Vagina (tissue), 2 donors: ENCODE data around the gene ST3GAL6. TPM values are rescaled to one million over a fixed set of nuclear protein-coding genes. Genes with fewer than 3 reads are reported as not detected.

Experiments used
- DNase-seq, 2 donors: peaks; one replicate each; pipeline ENCODE4 v3.0.0-alpha.2; 2017; ENCODE audit errors: extremely low spot score in 2 of 2
- H3K27ac ChIP-seq: fragments of 200-600 bp; sonication (generic); one replicate; pipeline ENCODE4 v1.5.1; 2019
- H3K27me3 ChIP-seq: fragments of 200-600 bp; sonication (generic); one replicate; pipeline ENCODE4 v1.5.1; 2019
- H3K36me3 ChIP-seq, 2 donors: fragments of 200-600 bp; sonication (generic); one replicate each; pipeline ENCODE4 v1.5.1; 2017 to 2019
- H3K4me1 ChIP-seq: fragments of 200-600 bp; sonication (generic); one replicate; pipeline ENCODE4 v1.5.1; 2019
- H3K4me3 ChIP-seq, 2 donors: fragments of 200-600 bp; sonication (generic); 1 replicate in 1 of 2; 2 replicates in 1 of 2; pipeline ENCODE4 v1.5.1; 2016 to 2019
- H3K9me3 ChIP-seq: fragments of 200-600 bp; sonication (generic); one replicate; pipeline ENCODE4 v1.5.1; 2019
- POLR2A ChIP-seq, 2 donors: fragments of 450-650 bp; IDR thresholded peaks; one replicate each; pipeline ENCODE4 v1.6.1; 2017; ENCODE audit warnings: antibody characterized with exemption in 2 of 2, mild to moderate bottlenecking in 2 of 2, moderate library complexity in 2 of 2
- POLR2AphosphoS5 ChIP-seq, 2 donors: sonication (generic); formaldehyde crosslinking; IDR thresholded peaks; one replicate each; pipeline ENCODE4 v1.9.0; 2017; ENCODE audit warnings: antibody characterized with exemption in 2 of 2, mild to moderate bottlenecking in 2 of 2, low read depth in 1 of 2; ENCODE audit not compliant: insufficient read depth in 1 of 2
- intact Hi-C: fragments of 100-400 bp; cut with DNase I; formaldehyde crosslinking; loops from one replicate; pipeline ENCODE4 v1.15.1; 2023
- total RNA-seq: library from RNA; depleted of rRNA; stranded (reverse); fragments of >200 nt; gene quantifications from one replicate; pipeline ENCODE4 v1.2.3, GENCODE V29; 2016
- TF ChIP-seq, protein P1 (sequence below), 3 experiments: fragments of 450-650 bp in 2 of 3; fragments of 200-600 bp in 1 of 3; sonication (generic) in 1 of 3; IDR thresholded peaks; one replicate each; pipeline ENCODE4 v1.5.1; 2017 to 2019; ENCODE audit warnings: antibody characterized with exemption in 3 of 3, mild to moderate bottlenecking in 2 of 3, moderate library complexity in 2 of 3

Gene ST3GAL6
- total RNA-seq, 1 donor from 2014 or later: 1.7 TPM

GRCh38 chr3:98730338-98730737 is 32.8 kb upstream of the ST3GAL6 start:
- no peaks in the 10 kb centered on the region for H3K9me3 ChIP-seq
- H3K27me3 ChIP-seq: no peaks in the 10 kb centered on the region
- H3K27ac ChIP-seq: no peak overlapping the region
- H3K4me3 ChIP-seq: no peak overlapping the region
- no peak for DNase-seq
- TF ChIP-seq POLR2AphosphoS5 (IDR thresholded peaks at IDR 0.05; ENCODE audit: insufficient read depth in 1 of 2, low read depth in 1 of 2) (no peak), POLR2A (IDR thresholded peaks at IDR 0.05) (no peak)
- TF ChIP-seq, protein P1, sequence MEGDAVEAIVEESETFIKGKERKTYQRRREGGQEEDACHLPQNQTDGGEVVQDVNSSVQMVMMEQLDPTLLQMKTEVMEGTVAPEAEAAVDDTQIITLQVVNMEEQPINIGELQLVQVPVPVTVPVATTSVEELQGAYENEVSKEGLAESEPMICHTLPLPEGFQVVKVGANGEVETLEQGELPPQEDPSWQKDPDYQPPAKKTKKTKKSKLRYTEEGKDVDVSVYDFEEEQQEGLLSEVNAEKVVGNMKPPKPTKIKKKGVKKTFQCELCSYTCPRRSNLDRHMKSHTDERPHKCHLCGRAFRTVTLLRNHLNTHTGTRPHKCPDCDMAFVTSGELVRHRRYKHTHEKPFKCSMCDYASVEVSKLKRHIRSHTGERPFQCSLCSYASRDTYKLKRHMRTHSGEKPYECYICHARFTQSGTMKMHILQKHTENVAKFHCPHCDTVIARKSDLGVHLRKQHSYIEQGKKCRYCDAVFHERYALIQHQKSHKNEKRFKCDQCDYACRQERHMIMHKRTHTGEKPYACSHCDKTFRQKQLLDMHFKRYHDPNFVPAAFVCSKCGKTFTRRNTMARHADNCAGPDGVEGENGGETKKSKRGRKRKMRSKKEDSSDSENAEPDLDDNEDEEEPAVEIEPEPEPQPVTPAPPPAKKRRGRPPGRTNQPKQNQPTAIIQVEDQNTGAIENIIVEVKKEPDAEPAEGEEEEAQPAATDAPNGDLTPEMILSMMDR (IDR thresholded peaks at IDR 0.05): no peak
- no peaks in the 10 kb centered on the region for H3K36me3 ChIP-seq
- intact Hi-C loops: no loop called here
- H3K4me1 ChIP-seq: peaks cover 6% of the 10 kb centered on the region

DNA sequence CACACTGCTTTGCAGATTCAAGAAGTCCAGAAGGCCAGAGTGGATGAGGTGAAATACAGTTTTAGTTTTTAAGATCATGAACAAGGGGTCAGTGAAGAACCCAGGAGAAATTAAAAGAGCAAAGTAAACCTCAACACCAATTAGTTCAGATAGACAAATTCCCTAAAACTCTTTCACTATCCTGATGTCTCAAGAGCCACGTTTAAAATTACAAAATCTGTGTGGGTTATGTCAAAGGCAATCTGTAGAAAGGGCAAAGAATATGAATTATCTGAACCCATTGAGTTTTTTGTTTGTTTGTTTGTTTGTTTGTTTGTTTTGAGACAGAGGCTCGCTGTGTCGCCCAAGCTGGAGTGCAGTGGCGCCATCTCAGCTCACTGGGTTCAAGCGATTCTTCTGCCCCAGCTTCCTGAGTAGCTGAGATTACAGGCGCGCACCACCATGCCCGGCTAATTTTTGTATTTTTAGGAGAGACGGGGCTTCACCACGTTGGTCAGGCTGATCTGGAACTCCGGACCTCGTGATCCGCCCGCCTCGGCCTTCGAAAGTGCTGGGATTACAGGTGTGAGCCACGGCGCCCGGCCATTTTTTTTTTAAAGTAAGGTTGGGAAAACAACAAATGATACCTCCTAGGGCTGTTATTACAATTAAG is 32.1 kb upstream of the ST3GAL6 start:
- H3K4me3 ChIP-seq: no peak overlapping the region
- no peak for TF ChIP-seq POLR2A (IDR thresholded peaks at IDR 0.05)
- TF ChIP-seq, protein P1 (IDR thresholded peaks at IDR 0.05): no peak
- no peak overlapping the region for H3K27ac ChIP-seq
- peaks cover 6% of the 10 kb centered on the region for H3K4me1 ChIP-seq
- H3K36me3 ChIP-seq: no peaks in the 10 kb centered on the region
- DNase-seq: no peak
- H3K27me3 ChIP-seq: no peaks in the 10 kb centered on the region
- intact Hi-C loops: no loop called here
- no peaks in the 10 kb centered on the region for H3K9me3 ChIP-seq

- Histone ChIP-seq H3K27ac (peak overlapping the region; percentile 76), H3K36me3 (no peaks in the 10 kb centered on the region), H3K4me3 (peak overlapping the region; percentile 77 to 78), H3K9me3 (no peaks in the 10 kb centered on the region), H3K27me3 (no peaks in the 10 kb centered on the region), H3K4me1 (peaks cover 6% of the 10 kb centered on the region)
- TF ChIP-seq POLR2A (IDR thresholded peaks at IDR 0.05): no peak
- TF ChIP-seq, protein P1 (IDR thresholded peaks at IDR 0.05): no peak
- TF ChIP-seq POLR2AphosphoS5 (IDR thresholded peaks at IDR 0.05; ENCODE audit: insufficient read depth in 1 of 2, low read depth in 1 of 2): no peak
- no peak for DNase-seq
- intact Hi-C loops: no loop called here
Measured at GRCh38 chr3:98731720-98732285, 31.3 kb upstream of the ST3GAL6 start.

DNA sequence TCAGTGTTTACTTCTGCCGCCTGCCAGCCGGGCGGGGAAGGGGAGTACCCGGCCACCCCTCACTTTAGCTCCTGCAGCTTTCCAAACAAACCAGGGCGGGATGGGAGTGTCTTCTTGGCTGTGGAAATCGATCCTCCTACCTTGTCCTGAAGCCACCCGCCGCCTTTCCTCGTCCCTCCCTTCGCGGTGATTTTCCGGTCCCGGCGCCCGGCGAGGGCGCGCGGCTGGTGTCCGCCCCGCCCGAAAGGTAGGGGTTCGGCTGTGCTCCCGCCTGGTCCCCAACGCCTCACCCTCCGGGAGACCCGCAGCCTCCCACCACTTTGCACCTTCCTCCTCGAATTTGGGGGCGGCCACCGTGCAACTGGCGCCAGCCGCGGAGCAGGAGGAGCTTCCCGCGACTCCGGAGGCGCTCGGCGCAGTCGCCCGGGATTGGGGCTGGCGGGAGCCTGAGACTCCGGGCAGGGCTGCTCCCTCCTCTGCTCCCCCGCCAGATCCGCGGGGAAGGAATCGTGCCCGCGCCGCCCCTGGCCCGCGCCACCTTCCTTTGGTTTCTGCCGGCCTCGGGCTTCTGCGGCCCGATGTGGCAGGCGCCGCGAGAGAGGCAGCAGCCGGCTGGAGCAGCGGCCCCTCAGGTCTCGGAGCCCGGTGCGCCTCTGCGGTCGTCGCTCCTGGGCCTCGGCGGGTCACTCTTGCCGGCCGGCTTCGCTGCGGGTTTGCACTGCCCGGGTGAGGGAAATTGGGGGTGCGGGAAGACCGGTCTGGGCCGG is 30.7 kb upstream of the ST3GAL6 start:
- TF ChIP-seq, protein P1 (IDR thresholded peaks at IDR 0.05): no peak
- peak in 1 of 2 donors; percentile 54 for TF ChIP-seq POLR2AphosphoS5 (IDR thresholded peaks at IDR 0.05; ENCODE audit: insufficient read depth in 1 of 2, low read depth in 1 of 2)
- TF ChIP-seq POLR2A (IDR thresholded peaks at IDR 0.05): no peak
- DNase-seq: no peak
- Histone ChIP-seq H3K36me3 (no peaks in the 10 kb centered on the region), H3K4me3 (peak overlapping the region; percentile 77 to 78), H3K9me3 (no peaks in the 10 kb centered on the region), H3K4me1 (peaks cover 6% of the 10 kb centered on the region), H3K27ac (peak overlapping the region; percentile 76), H3K27me3 (no peaks in the 10 kb centered on the region)
- intact Hi-C loops: no loop called here
